NCI-H128 (cell line): ENCODE measurements around the gene SMPD1.

ENCODE experiments used
- DNase-seq: peaks from one replicate; lab custom pipeline; 2025; ENCODE audit not compliant: unreplicated experiment; lab: John Stamatoyannopoulos, UW

SMPD1 gene

GRCh38 chr11:6389905-6390717 lies at the start of gene SMPD1:
Gene SMPD1, plus strand, starts transcription at chr11:6390474. Its CDS starts 125 bp downstream, at chr11:6390599.
- peak; percentile 80 for DNase-seq

GRCh38 chr11:6345366-6345765 lies 44.9 kb upstream of the SMPD1 start:
- DNase-seq: no peak

- DNase-seq: no peak
These were observed 40.2 kb upstream of the SMPD1 start for GRCh38 chr11:6350043-6350442.

- DNase-seq: no peak
These were observed 39.8 kb upstream of the SMPD1 start for GRCh38 chr11:6350486-6350885.

- no peak for DNase-seq
These were observed 38.4 kb upstream of the SMPD1 start for GRCh38 chr11:6351782-6352382.

- peak; percentile 54 for DNase-seq
These were observed 36.8 kb upstream of the SMPD1 start for GRCh38 chr11:6353367-6353987.

GRCh38 chr11:6354651-6355485 lies 35.4 kb upstream of the SMPD1 start:
- DNase-seq: no peak

GRCh38 chr11:6356503-6357055 lies 33.7 kb upstream of the SMPD1 start:
- DNase-seq: no peak

GRCh38 chr11:6357222-6357621 lies 33.1 kb upstream of the SMPD1 start:
- DNase-seq: no peak

- DNase-seq: no peak
These were observed 30.1 kb upstream of the SMPD1 start for GRCh38 chr11:6360183-6360582.

GRCh38 chr11:6362185-6362872 lies 27.9 kb upstream of the SMPD1 start:
- no peak for DNase-seq

- peak; percentile 18 for DNase-seq
These were observed 27.2 kb upstream of the SMPD1 start for GRCh38 chr11:6362873-6363678.

GRCh38 chr11:6365659-6366058 lies 24.6 kb upstream of the SMPD1 start:
- DNase-seq: no peak

GRCh38 chr11:6371825-6372224 lies 18.4 kb upstream of the SMPD1 start:
- DNase-seq: no peak

- DNase-seq: no peak
These were observed 12.2 kb upstream of the SMPD1 start for GRCh38 chr11:6377902-6378639.

GRCh38 chr11:6378640-6378989 lies 11.7 kb upstream of the SMPD1 start:
- no peak for DNase-seq

- no peak for DNase-seq
These were observed 5.1 kb upstream of the SMPD1 start for GRCh38 chr11:6385046-6385777.
